Measurements from ENCODE around the gene DYRK4.

The DYRK4 gene

GRCh38 chr12:4584896-4585295 is 22.9 kb downstream of the DYRK4 start:
- no peak overlapping the region for H3K18ac ChIP-seq (ENCODE audit: low read length)
- H3K14ac ChIP-seq (ENCODE audit: low read length), result no peak overlapping the region
- no peaks in the 10 kb centered on the region for H3K36me3 ChIP-seq (ENCODE audit: control insufficient read depth in 1 of 2, insufficient read depth in 2 of 2, low read length in 2 of 2)
- no peaks in the 10 kb centered on the region for H3K9me3 ChIP-seq (ENCODE audit: insufficient read depth, low read depth, low read length)
- H2BK5ac ChIP-seq (ENCODE audit: low read depth, low read length, poor library complexity), result no peak overlapping the region
- H3K4me1 ChIP-seq (ENCODE audit: control insufficient read depth in 1 of 2, insufficient read depth in 2 of 2, low read length in 2 of 2), result no peaks in the 10 kb centered on the region
- H3K4me2 ChIP-seq (ENCODE audit: low read length), result no peak overlapping the region
- no peaks in the 10 kb centered on the region for H3K79me1 ChIP-seq (ENCODE audit: low read length)
- no peak overlapping the region for H4K91ac ChIP-seq (ENCODE audit: low read depth, low read length)
- H4K12ac ChIP-seq (ENCODE audit: low read depth, low read length), result no peak overlapping the region
- no peak overlapping the region for H4K8ac ChIP-seq (ENCODE audit: low read depth, low read length)
- no peak overlapping the region for H2BK12ac ChIP-seq (ENCODE audit: low read length)
- H2BK120ac ChIP-seq (ENCODE audit: insufficient read depth, low read length, poor library complexity), result no peak overlapping the region
- no peak overlapping the region for H3K23ac ChIP-seq (ENCODE audit: low read length)
- H3K4me3 ChIP-seq (ENCODE audit: low read depth, low read length), result no peak overlapping the region
- no peak overlapping the region for H3K9ac ChIP-seq (ENCODE audit: low read length)
- no CpG with 5 or more reads among the region's 7 CpGs for WGBS (ENCODE audit: extremely low coverage, insufficient coverage, insufficient read length)
- H2AFZ ChIP-seq (ENCODE audit: insufficient read depth, low read length, poor library complexity), result no peak overlapping the region
- no peak for DNase-seq
- no peak overlapping the region for H2AK5ac ChIP-seq (ENCODE audit: low read length)
- no peaks in the 10 kb centered on the region for H3K27me3 ChIP-seq (ENCODE audit: insufficient read depth, low read length)
- H3K4ac ChIP-seq (ENCODE audit: low read depth, low read length), result no peak overlapping the region
- no peak overlapping the region for H3K27ac ChIP-seq (ENCODE audit: low read depth, low read length)
- no peaks in the 10 kb centered on the region for H3K79me2 ChIP-seq (ENCODE audit: control insufficient read depth, insufficient read depth, low read length, poor library complexity)

GRCh38 chr12:4586500-4586899 is 24.5 kb downstream of the DYRK4 start:
- Histone ChIP-seq H3K9me3 (ENCODE audit: insufficient read depth, low read depth, low read length) (peaks cover 3% of the 10 kb centered on the region), H4K8ac (ENCODE audit: low read depth, low read length) (no peak overlapping the region), H4K91ac (ENCODE audit: low read depth, low read length) (no peak overlapping the region), H2BK12ac (ENCODE audit: low read length) (no peak overlapping the region), H3K14ac (ENCODE audit: low read length) (no peak overlapping the region), H3K79me1 (ENCODE audit: low read length) (no peaks in the 10 kb centered on the region), H4K12ac (ENCODE audit: low read depth, low read length) (no peak overlapping the region), H3K9ac (ENCODE audit: low read length) (no peak overlapping the region), H3K4me2 (ENCODE audit: low read length) (no peak overlapping the region), H3K4ac (ENCODE audit: low read depth, low read length) (no peak overlapping the region), H3K79me2 (ENCODE audit: control insufficient read depth, insufficient read depth, low read length, poor library complexity) (no peaks in the 10 kb centered on the region), H2BK120ac (ENCODE audit: insufficient read depth, low read length, poor library complexity) (no peak overlapping the region), H3K4me1 (ENCODE audit: control insufficient read depth in 1 of 2, insufficient read depth in 2 of 2, low read length in 2 of 2) (no peaks in the 10 kb centered on the region), H2AFZ (ENCODE audit: insufficient read depth, low read length, poor library complexity) (no peak overlapping the region), H3K27ac (ENCODE audit: low read depth, low read length) (no peak overlapping the region), H3K18ac (ENCODE audit: low read length) (no peak overlapping the region), H3K36me3 (ENCODE audit: control insufficient read depth in 1 of 2, insufficient read depth in 2 of 2, low read length in 2 of 2) (no peaks in the 10 kb centered on the region), H3K23ac (ENCODE audit: low read length) (no peak overlapping the region), H3K27me3 (ENCODE audit: insufficient read depth, low read length) (no peaks in the 10 kb centered on the region), H2BK5ac (ENCODE audit: low read depth, low read length, poor library complexity) (no peak overlapping the region), H2AK5ac (ENCODE audit: low read length) (no peak overlapping the region), H3K4me3 (ENCODE audit: low read depth, low read length) (no peak overlapping the region)
- WGBS (ENCODE audit: extremely low coverage, insufficient coverage, insufficient read length), result no CpG with 5 or more reads among the region's 5 CpGs
- DNase-seq, result no peak

GRCh38 chr12:4587108-4587507 is 25.1 kb downstream of the DYRK4 start:
- H3K4ac ChIP-seq (ENCODE audit: low read depth, low read length), result no peak overlapping the region
- no peak overlapping the region for H2BK12ac ChIP-seq (ENCODE audit: low read length)
- H2AK5ac ChIP-seq (ENCODE audit: low read length), result no peak overlapping the region
- H3K23ac ChIP-seq (ENCODE audit: low read length), result no peak overlapping the region
- no peak overlapping the region for H4K8ac ChIP-seq (ENCODE audit: low read depth, low read length)
- H3K27ac ChIP-seq (ENCODE audit: low read depth, low read length), result no peak overlapping the region
- H3K9ac ChIP-seq (ENCODE audit: low read length), result no peak overlapping the region
- H2AFZ ChIP-seq (ENCODE audit: insufficient read depth, low read length, poor library complexity), result no peak overlapping the region
- no peak overlapping the region for H3K14ac ChIP-seq (ENCODE audit: low read length)
- H3K36me3 ChIP-seq (ENCODE audit: control insufficient read depth in 1 of 2, insufficient read depth in 2 of 2, low read length in 2 of 2), result no peaks in the 10 kb centered on the region
- H3K4me1 ChIP-seq (ENCODE audit: control insufficient read depth in 1 of 2, insufficient read depth in 2 of 2, low read length in 2 of 2), result no peaks in the 10 kb centered on the region
- H3K79me2 ChIP-seq (ENCODE audit: control insufficient read depth, insufficient read depth, low read length, poor library complexity), result no peaks in the 10 kb centered on the region
- H4K12ac ChIP-seq (ENCODE audit: low read depth, low read length), result no peak overlapping the region
- H3K79me1 ChIP-seq (ENCODE audit: low read length), result no peaks in the 10 kb centered on the region
- DNase-seq, result no peak
- no peak overlapping the region for H2BK5ac ChIP-seq (ENCODE audit: low read depth, low read length, poor library complexity)
- no peaks in the 10 kb centered on the region for H3K27me3 ChIP-seq (ENCODE audit: insufficient read depth, low read length)
- no peak overlapping the region for H3K4me2 ChIP-seq (ENCODE audit: low read length)
- no CpG with 5 or more reads among the region's 9 CpGs for WGBS (ENCODE audit: extremely low coverage, insufficient coverage, insufficient read length)
- peaks cover 3% of the 10 kb centered on the region for H3K9me3 ChIP-seq (ENCODE audit: insufficient read depth, low read depth, low read length)
- H2BK120ac ChIP-seq (ENCODE audit: insufficient read depth, low read length, poor library complexity), result no peak overlapping the region
- H3K18ac ChIP-seq (ENCODE audit: low read length), result no peak overlapping the region
- no peak overlapping the region for H4K91ac ChIP-seq (ENCODE audit: low read depth, low read length)
- H3K4me3 ChIP-seq (ENCODE audit: low read depth, low read length), result no peak overlapping the region

- Histone ChIP-seq H3K27ac (ENCODE audit: low read depth, low read length) (no peak overlapping the region), H2BK5ac (ENCODE audit: low read depth, low read length, poor library complexity) (no peak overlapping the region)
These were observed 26.9 kb downstream of the DYRK4 start for GRCh38 chr12:4588916-4589315.

More at GRCh38 chr12:4588916-4589315, 26.9 kb downstream of the DYRK4 start:
- 100% methylated on average over 2 of the region's 3 CpGs for WGBS (ENCODE audit: extremely low coverage, insufficient coverage, insufficient read length)
- Histone ChIP-seq H3K9ac (ENCODE audit: low read length) (no peak overlapping the region), H3K23ac (ENCODE audit: low read length) (no peak overlapping the region), H3K4ac (ENCODE audit: low read depth, low read length) (no peak overlapping the region), H3K36me3 (ENCODE audit: control insufficient read depth in 1 of 2, insufficient read depth in 2 of 2, low read length in 2 of 2) (no peaks in the 10 kb centered on the region), H3K14ac (ENCODE audit: low read length) (no peak overlapping the region), H2BK12ac (ENCODE audit: low read length) (no peak overlapping the region), H3K79me1 (ENCODE audit: low read length) (no peaks in the 10 kb centered on the region), H3K18ac (ENCODE audit: low read length) (no peak overlapping the region), H3K27me3 (ENCODE audit: insufficient read depth, low read length) (no peaks in the 10 kb centered on the region), H3K79me2 (ENCODE audit: control insufficient read depth, insufficient read depth, low read length, poor library complexity) (no peaks in the 10 kb centered on the region), H4K91ac (ENCODE audit: low read depth, low read length) (no peak overlapping the region), H3K9me3 (ENCODE audit: insufficient read depth, low read depth, low read length) (peaks cover 3% of the 10 kb centered on the region), H2BK120ac (ENCODE audit: insufficient read depth, low read length, poor library complexity) (no peak overlapping the region), H3K4me3 (ENCODE audit: low read depth, low read length) (no peak overlapping the region), H3K4me1 (ENCODE audit: control insufficient read depth in 1 of 2, insufficient read depth in 2 of 2, low read length in 2 of 2) (no peaks in the 10 kb centered on the region), H3K4me2 (ENCODE audit: low read length) (no peak overlapping the region), H4K8ac (ENCODE audit: low read depth, low read length) (no peak overlapping the region), H2AK5ac (ENCODE audit: low read length) (no peak overlapping the region), H2AFZ (ENCODE audit: insufficient read depth, low read length, poor library complexity) (no peak overlapping the region), H4K12ac (ENCODE audit: low read depth, low read length) (no peak overlapping the region)
- no peak for DNase-seq
